ENCODE data around the gene NOTCH3.

NOTCH3 gene

DNA sequence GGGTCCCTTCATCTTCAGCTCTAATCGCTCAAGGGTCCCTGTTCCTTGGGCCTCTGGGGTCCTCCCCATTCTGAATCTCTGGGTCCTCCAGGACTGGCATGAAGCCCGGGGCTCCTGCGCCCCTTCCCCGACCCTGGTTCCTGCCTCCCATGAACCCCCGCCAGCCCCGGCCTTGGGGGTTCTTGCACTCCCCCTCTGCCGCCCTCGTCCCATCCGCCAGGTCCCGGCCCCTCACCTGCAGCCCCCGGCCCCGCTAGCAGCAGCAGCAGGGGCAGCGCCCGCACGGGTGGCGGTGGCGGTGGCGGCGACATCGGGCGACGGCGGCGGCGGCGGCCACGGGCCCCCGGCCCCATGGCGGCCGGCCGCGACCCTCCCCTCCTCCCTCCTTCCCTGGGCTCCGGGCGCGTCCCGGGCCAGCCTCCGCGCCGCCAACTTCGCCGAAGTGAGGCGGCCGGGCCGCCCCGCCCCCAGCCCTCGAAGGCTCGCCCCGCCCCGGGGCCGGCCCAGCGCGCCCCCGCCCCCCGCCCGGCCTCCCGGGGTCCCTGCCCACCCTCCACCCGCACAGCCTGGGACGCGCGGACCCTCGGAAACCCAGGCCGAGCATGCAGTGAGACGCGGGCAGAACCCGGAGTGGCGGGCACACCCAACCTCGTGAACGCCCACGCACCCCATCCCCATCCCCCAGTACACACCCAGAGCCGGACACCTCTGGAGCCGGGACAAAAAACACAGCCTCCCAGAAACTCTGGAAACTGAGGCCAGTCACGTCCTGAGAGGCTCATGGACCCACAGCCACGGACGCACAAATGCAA is at the start of gene NOTCH3:
Gene NOTCH3 (minus strand): TSS at position 443 of the 812 bp plus-strand sequence. CDS start 90 bp downstream, at position 353.
- in situ Hi-C loops (cut with MboI; ENCODE audit: low sequenced_read_pairs): no loop called here

DNA sequence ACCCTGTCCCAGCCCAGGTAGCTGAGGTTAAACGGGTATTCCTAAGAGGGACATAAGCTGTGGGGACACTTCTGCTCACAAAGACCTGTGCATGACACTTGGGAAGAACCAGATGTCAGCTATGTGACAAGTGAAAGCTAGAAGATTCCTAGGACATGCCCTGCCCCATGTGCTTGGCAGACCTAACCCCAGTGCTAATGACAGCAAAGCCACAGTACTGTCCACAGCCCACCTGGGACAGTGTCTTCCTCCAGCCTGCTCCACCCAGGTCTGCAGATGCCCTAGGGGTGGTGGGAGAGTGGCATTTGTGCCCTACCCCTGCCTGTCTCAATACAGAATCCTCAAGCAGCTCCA is 49.8 kb upstream of the NOTCH3 start:
- in situ Hi-C loops (cut with MboI; ENCODE audit: low sequenced_read_pairs): no loop called here

DNA sequence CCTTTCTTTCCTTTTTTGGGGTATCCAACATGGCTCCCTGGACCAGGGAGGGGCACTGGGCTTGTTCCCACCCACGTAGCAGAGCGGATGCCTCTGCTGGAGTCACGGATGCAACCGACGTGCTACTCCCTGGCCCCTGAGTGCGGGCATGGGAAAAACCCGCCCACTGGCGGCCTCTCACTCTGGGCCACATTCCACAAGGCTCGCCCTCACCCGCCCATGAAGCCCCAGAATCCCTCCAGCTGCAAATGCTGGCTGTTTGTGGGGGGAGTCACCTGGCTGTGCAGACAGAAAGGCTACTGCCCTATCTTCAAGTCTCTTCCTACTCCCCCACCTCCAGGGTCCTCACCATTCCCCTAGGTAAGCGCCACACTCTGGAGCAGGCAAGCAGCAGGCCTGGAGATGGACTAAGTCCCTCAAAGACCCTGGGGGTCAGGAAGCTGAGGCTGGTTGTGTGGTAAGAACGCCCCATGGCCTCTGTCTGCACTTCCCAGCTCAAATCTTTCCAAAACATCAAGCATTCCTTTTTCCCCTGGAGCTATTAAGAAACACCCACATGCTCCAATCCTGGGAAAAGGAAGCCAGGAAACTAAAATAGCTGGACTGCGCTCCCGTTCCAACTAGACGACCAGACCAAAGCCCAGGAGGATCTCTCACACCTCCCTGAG is 49.3 kb upstream of the NOTCH3 start:
- in situ Hi-C loops (cut with MboI; ENCODE audit: low sequenced_read_pairs): no loop called here

DNA sequence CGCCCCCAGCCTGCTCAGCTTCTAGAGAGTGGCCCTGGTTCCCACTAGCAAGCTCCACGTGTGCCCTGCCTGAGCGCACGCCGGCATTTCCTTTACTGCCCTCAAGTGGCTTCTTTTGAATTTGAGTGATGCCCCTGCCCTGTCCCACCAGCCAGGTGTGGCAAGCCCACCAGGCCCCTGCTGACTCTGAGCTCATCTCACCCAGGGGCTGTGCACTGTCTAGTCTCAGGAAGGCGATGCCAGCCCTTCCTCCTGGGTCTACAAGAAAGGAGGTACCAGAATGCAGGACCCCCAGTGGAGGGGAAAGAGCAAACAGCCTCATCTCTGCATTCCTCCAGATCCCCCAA is 48.7 kb upstream of the NOTCH3 start:
- in situ Hi-C loops (cut with MboI; ENCODE audit: low sequenced_read_pairs): no loop called here

DNA sequence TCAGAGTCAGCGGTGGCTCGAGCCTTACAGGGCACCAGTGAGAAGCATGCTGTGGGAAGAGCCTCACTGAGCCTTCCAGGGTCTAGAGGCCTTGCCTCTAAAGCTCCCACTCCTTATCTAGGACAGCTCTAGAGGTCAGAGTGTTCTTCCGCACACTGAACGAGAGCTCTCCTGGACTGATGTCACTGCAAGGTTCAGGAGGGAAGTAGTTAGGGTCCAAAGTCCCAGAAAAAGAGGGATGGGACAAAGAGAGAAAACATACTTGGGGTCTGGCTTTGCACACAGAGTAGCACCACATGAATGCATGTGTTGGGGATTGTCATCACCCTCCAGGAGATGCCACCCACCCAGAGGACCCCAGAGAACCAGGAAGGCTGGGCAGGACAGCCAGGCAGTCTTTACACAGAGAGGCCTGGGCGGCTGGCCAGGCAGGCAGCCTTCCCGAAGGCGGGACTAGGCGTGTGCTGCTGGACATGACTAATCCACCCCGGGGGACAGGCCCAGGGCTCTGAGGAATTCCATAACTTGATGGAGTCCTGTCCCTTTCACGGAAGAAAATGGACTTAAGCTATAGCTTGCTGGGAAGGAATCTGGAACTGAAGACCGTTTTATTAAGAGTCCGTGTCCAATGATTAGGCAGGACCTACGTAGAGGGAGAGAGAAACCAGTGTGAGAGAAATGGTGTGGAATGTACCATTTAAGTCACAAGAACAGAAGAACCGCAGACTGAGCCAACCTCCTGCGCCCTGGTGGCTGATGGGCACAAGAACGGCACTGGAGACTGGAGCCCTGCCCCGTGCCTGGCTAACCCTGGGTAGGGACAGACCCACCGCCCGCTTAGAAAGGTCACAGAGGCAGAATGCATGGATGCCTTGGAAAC is 48.1 kb upstream of the NOTCH3 start:
- in situ Hi-C loops (cut with MboI; ENCODE audit: low sequenced_read_pairs): no loop called here

DNA sequence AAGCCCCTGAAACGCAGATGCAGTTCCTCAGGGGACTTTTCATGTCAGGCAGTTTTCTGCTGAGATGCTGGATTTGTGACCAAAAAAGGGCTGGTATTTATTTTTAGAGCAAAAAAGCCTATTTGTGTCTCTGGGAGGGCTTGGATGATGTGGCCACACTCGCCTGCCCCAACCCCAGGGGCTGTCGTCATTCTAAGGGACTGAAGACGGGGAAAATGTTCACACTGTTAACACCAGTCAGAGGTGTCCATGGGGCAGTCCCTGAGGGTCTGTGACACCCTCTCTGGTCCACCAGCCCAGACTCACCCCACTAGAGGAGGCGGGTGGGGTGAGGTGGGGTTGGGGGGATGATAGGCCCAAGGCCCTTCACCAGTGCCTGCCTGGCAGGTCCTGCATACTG is 47.3 kb upstream of the NOTCH3 start:
- in situ Hi-C loops (cut with MboI; ENCODE audit: low sequenced_read_pairs): no loop called here

DNA sequence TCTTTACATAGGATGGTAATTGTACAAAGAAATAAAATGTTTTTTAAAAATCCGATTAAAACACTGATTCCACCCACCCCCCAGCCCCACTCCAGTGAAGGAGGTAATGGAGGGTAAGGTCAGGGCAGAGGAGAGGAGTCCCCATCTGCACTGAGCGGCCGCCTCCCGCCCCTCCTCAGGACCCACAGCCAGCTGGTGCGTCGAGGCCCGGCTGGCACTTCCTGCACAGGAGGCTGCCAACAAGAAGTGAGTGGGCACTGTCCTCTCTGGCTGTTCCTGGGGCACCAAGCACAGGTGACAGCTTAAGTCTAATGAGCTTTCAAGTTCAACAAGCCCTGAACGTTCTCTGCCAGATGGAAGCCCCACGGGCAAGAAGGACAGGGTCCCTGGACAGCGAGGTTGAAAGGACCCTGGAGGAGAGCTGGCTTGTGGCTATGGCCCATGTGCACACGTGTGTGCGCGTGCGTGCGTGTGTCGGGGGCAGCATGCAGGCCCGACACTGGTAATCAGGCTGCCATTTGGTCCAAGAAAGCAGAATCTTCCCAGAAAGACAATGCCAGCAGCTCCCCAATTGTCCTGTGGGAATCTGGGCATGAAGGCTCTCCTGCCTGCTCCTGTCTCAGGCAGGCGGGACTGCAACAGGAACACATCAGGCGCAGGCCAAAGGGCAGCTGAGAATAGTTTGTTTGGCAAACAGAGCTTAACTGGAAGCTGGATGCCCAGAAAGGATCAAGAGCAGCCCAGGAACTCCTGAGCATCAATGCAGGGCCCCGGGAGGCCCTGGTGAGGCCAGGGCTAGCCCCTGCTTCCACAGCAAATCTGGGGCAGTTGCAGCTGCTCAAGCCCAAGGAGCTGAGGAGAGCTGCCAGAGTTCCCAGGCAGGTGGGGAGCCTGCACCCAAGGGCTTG is 46.6 kb upstream of the NOTCH3 start:
- in situ Hi-C loops (cut with MboI; ENCODE audit: low sequenced_read_pairs): no loop called here

DNA sequence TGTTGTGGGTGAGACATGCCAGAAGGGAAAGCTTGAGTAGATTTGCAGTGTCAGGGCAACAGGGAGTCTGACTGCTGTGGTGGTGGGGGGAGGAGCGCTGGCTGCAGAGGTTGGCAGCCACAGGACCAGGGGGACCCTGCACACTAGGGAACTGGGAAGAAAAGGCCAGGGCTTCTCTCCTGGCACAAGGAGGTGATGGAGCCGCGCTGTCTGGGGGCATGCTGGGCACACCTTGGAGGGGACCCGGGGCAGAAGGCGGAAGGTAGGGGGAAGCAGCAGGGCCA is 45.3 kb upstream of the NOTCH3 start:
- in situ Hi-C loops (cut with MboI; ENCODE audit: low sequenced_read_pairs): no loop called here

DNA sequence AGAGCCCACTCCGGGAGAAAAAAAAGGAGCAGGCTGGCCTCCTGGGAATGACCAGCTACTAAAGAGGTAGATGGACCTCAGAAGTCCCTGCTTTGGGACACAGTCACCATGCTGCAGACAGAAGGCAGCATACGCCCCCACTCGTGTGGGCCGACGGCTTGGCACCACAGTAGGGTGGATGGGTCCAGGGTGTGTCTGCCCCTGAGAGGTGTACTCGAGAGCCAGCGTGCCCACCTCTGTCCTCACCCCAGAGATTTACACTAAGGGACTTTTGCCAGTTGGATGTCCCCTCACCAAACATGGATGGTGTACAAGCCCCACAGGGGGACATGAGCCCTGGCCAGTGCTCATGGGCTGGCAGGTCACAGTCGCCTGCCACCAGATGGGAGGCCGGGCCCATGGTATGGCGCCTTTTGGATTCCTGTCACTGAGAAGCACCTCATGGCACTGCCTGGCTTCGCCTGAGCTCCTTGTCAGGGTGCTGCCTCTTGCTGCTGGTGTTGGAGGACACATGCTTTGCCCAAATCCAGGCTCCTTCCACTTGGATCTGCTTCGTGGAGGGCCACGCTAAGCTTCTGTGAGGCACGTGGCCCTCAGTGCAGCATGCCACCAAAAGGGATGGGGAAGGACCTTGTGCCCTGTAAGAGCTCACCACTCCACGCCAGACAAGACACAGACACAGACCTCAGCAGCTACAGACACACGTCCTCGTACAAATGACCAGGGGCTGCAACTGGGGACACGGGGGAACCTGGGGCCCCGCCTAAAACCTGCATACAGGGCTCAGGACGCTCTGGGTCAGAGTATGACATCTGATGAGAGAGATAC is 44.8 kb upstream of the NOTCH3 start:
- in situ Hi-C loops (cut with MboI; ENCODE audit: low sequenced_read_pairs): no loop called here

DNA sequence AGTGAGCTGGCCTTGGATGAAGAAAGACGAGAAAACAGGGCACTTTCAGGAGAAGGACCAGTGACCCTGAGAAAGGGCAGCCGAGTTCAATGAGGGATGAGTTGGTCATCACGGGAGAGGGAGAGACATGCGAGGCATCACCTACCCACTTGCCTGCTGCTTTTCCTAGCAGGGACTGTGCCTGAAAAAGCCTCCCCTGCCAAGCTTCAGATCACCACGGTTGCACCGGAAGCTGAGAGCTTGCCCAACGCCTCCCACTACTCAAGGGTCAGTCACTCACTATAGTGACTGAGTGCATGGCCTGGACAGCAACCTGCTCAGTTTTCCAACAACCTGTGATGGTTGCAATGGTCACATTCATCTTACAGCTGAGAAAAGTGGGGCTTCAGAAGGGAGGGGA is 44.0 kb upstream of the NOTCH3 start:
- in situ Hi-C loops (cut with MboI; ENCODE audit: low sequenced_read_pairs): no loop called here

DNA sequence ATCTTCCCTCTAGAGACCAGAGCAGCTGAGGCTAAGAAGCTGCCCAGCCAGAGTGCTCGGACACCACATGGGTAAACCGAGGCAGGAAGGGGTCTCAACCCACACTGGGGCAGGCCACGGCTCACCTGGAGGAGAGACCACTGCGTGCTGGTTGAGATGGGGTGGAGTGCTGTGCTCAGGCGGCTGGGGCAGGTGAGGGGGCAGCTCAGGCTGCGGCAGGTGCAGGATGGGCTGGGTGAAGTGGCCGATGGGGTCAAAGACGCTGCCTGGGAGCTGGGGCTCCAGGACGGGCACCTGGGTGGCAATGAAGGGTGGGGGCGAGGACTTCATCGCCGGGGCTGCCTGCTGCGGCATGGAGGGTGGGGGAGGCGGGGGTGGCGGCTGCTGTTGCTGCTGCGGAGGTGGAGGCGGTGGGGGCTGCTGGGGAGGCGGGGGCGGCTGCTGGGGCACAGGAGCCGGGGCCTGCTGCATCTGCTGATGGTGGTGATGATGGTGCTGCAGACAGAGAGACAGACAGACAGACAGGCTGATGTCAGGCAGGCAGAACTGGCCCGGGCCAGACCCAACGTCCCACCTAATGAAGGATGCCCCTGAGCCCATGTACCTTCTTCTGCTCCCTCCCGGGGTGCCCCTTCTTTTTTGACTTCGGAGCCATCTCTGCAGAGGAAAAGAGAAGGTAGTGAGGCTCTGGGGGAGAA is 43.5 kb upstream of the NOTCH3 start:
- in situ Hi-C loops (cut with MboI; ENCODE audit: low sequenced_read_pairs): no loop called here

DNA sequence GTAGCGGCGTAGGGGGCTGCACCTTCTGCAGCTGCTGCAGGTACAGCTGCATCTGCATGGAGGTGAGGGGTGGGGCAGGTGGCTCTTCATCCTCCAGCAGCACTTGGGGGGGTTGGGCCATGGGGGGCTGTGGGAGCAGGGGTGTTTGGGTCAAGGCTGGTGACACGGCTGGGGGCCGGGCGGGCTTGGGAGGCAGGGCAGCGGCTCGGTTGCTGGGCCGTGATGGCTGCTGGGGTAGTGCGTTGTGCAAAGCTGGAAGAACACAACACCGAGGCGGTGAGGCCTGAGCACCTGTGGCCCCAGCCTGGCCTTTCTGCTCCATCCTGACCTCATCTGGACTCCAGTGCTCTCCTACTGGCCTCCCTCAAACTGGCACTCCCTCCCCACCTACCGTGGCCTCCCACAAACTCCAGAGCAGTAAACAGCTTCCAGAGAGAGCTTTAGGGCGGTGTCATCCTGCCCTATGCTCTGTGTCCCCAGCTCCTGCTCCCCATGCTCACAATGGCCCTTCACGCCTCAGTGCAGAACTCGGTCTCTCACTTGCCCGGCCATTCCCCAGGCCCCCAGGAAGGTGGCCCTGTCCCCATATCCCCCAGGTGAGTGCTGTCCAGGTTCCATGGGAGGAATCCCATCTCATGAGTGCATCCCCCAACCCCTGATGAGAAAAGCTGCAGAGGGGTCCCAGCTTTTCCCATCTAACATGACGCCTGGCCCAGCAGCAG is 42.6 kb upstream of the NOTCH3 start:
- in situ Hi-C loops (cut with MboI; ENCODE audit: low sequenced_read_pairs): no loop called here

DNA sequence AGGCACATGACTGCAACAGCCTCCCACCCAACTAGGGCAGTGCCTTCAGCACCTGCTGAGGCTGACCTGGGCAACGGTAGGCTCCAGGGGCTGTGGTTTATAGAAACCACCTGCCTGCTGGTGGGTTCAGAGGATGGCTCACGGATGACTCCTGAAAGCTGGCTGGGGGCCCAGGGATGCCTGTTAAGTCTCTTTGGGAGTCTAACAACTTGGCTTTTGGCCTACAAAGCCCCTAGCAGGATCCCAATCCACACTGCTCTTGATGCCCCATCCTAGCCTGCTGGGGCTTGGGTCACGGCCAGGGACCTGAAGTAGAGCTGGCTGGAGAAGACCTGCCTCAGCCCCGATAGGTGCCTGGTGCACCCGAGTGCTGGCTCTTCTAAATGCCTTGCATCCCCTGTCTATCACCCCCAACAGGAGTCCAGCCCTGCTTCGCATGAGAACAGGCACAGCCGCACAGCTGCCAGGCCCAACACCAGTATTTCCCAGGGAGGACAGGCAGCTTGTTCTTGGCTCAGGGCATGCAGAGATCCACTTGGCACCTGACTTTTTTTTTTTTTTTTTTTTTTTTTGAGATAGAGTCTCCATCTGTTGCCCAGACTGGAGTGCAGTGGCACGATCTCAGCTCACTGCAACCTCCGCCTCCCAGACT is 40.6 kb upstream of the NOTCH3 start:
- in situ Hi-C loops (cut with MboI; ENCODE audit: low sequenced_read_pairs): no loop called here

DNA sequence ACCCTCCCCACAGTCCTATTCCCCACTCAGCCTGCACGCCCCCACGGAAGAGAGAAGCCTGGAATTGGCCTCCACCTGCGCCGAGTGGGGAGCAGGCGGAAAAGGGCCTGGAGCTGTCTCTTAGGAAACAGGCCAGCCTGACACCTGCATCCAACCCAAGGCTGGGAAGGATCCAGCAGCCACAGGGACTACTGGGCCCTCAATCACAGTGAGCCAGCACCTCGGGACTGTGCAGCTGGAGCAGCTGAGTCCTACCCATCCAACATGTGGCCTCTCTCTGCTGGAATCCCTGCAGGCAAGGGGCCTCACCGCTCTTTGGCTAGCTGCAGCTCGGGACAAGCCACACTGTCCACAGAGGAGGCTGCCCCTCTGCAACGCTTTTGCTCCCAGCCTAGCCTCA is 39.7 kb upstream of the NOTCH3 start:
- in situ Hi-C loops (cut with MboI; ENCODE audit: low sequenced_read_pairs): no loop called here

DNA sequence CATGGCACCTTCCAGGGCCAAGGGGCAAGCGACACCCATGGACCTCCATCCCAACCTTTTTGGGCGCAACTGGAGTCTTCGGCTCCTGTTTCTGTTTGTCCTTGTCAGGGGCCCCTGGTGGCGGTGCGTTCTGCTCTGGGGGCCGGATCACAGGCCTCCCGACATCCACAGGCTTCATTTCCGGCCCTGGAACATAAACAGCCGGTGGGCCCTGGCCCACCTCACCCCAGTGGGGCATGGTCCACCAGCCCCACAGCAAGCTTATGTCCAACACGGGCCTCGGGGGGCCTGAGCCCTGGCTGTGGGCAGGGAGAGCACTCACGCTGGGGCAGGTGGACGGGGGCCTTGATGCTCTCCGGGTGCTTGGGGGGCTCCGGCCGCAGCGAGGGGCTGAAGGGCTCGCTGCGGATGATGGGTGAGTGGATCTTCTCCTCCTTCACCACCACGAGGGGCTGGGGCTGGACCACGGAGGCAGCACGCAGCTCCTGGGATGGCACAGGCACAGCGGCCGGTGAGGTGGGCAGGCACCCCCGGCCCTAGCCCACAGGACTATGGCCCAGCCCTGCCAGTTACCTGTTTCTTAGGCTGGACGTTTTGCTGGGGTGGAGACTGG is 38.6 kb upstream of the NOTCH3 start:
- in situ Hi-C loops (cut with MboI; ENCODE audit: low sequenced_read_pairs): no loop called here

DNA sequence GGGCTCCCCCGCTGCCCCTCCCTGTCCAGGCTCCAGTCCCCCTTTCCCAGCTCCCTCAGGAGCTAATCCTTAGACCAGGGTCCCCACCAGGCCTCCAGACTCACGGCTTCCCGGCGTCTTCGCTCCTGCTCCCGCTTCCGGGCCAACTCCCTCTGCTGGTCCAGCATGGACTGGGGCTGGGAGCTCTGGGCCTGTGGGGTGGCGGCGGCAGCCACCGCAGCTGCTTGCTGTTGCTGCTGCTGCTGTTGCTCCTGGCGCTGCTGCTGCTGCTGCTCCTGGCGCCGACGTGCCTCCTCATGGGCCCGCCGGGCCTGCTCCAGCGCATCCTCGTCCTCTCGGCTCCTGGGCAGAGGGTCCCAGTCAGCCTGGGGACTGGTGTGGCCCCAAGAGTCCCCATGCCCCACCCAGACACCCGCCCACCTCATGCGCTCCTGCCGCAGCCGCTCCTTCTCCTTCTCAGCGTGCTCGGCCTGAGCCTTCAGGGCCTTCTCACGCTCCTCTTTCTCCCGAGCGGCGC is 37.9 kb upstream of the NOTCH3 start:
- in situ Hi-C loops (cut with MboI; ENCODE audit: low sequenced_read_pairs): no loop called here

DNA sequence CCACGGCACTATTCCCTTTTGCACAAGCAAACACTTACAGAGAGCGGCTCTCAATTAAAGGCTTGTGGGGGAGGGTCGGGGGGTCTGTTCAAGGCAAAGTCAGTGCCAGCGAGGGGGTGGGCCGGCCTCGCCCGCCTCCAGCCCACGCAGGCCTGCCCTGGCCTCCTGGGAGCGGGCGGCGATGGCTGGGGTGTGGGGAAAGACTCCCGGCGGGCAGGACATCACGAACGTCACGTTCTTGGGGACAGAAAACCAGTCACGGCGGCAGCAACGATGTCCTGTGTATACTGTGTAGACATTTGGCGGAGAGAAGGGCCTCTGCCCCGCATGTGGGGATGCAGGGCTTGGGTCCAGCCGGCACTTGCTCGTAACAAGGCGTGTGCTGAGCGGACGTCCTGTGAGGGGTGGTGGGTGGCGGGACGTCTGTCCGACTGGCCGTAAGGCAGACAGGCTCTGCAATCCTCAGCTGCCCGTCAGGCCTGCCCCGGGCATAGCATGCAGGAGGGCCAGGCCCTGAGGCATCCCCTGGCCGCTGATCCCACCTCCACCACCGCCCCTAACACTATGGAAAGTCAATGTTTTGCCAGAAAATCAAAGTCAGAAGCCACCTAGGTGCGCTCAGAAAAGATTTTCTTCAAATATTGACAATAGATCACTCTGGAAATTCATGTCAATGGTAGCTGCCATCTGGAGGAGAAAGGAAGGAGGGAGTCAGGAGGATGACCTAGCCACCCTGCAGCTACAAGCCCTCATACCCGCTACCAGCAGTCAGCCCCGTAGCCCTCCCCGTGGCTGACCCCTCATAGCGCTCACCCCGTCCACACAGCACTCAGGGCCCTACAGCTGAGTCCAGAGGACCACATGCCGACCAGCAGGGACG is 37.2 kb upstream of the NOTCH3 start:
- in situ Hi-C loops (cut with MboI; ENCODE audit: low sequenced_read_pairs): no loop called here

All from hTERT RPE-1 (cell line).